ENCODE measurements around the gene CDIPT.

GRCh38 chr16:29912087-29912486 is 49.1 kb upstream of the CDIPT start:
- TF ChIP-seq POLR2A (IDR thresholded peaks at IDR 0.05; ENCODE audit: low read length) (no peak), GATA1 (IDR thresholded peaks at IDR 0.05; ENCODE audit: low read depth, low read length) (no peak)

Measured in erythroblast (primary cell).